Heart left ventricle (tissue), 16 donors: ENCODE measurements around the gene EPN2. TPM values are rescaled to one million over a fixed set of nuclear protein-coding genes. Genes with fewer than 3 reads are reported as not detected.
"Not testable (repeated sequence)": the region's sequence is repeated elsewhere in the genome, so short reads cannot be mapped to it uniquely, and the experiment has no call there.

Experiments
- ATAC-seq, 4 donors: fragments of 200-7000 bp; cut with Tn5 transposase; one replicate each; pipeline ENCODE4 v1.9.1; 2020 to 2022; ENCODE audit warnings: moderate library complexity in 4 of 4, mild to moderate bottlenecking in 3 of 4, moderate number of reproducible peaks in 1 of 4
- DNase-seq, 5 donors: peaks; one replicate each; pipeline ENCODE4 v3.0.0-alpha.2; 2020
- H3K27ac ChIP-seq, 12 donors: fragments of 200-600 bp; sonication (generic) in 4 of 12; one replicate each; pipeline versions ENCODE4 v1.5.0 to v1.8.0; 2016 to 2022; ENCODE audit warnings: mild to moderate bottlenecking in 2 of 12
- H3K27me3 ChIP-seq, 9 donors: fragments of 200-600 bp; sonication (generic) in 2 of 9; one replicate each; pipeline versions ENCODE4 v1.5.1 to v1.8.0; 2016 to 2022; ENCODE audit warnings: mild to moderate bottlenecking in 3 of 9
- H3K36me3 ChIP-seq, 9 donors: fragments of 200-600 bp; sonication (generic) in 2 of 9; one replicate each; pipeline versions ENCODE4 v1.5.0 to v1.8.0; 2018 to 2022; ENCODE audit warnings: mild to moderate bottlenecking in 2 of 9
- H3K4me1 ChIP-seq, 12 donors: fragments of 200-600 bp; sonication (generic) in 4 of 12; one replicate each; pipeline versions ENCODE4 v1.5.0 to v1.8.0; 2016 to 2022; ENCODE audit warnings: mild to moderate bottlenecking in 3 of 12
- H3K4me3 ChIP-seq, 12 donors: fragments of 200-600 bp; sonication (generic) in 4 of 12; one replicate each; pipeline versions ENCODE4 v1.5.0 to v1.8.0; 2017 to 2022; ENCODE audit warnings: mild to moderate bottlenecking in 9 of 12, moderate library complexity in 4 of 12
- H3K9me3 ChIP-seq, 12 donors: fragments of 200-600 bp; sonication (generic) in 4 of 12; one replicate each; pipeline versions ENCODE4 v1.5.0 to v1.8.0; 2016 to 2022; ENCODE audit warnings: mild to moderate bottlenecking in 1 of 12
- POLR2A ChIP-seq, 2 donors: fragments of 450-650 bp; IDR thresholded peaks; one replicate each; pipeline ENCODE4 v1.6.1; 2017; ENCODE audit warnings: antibody characterized with exemption in 2 of 2, mild to moderate bottlenecking in 2 of 2, moderate library complexity in 2 of 2
- WGBS, 4 donors: extraction: QIAGEN DNeasy Blood & Tissue Kit in 2 of 4; methylation state at CpG; one replicate each; pipeline versions ENCODE4 v1.1.5 to v1.1.7; 2013 to 2018; 5-methylcytosine and 5-hydroxymethylcytosine counted together
- intact Hi-C, 10 donors: fragments of 100-400 bp; cut with DNase I; formaldehyde crosslinking; loops; one replicate each; pipeline versions ENCODE4 v1.11.1 to v1.14.2; 2022
- polyA plus RNA-seq, 2 donors: library from polyadenylated mRNA; stranded (reverse); fragments of 200-250 nt; gene quantifications; one replicate each; pipeline ENCODE4 v1.2.3, GENCODE V29; 2013
- total RNA-seq, 9 donors: library from RNA; depleted of rRNA in 2 of 9; stranded (reverse); fragments of >200 nt in 2 of 9; fragmentation: NEBNext Ultra II Directional in 3 of 9; extraction: Animal tissue kit (Norgen Biotek cat#: 25700) in 3 of 9; gene quantifications; one replicate each; pipeline versions ENCODE4 v1.1.0 to v1.2.4, GENCODE V29; 2016 to 2023
- TF ChIP-seq, protein P1 (sequence below), 12 donors: fragments of 200-600 bp; sonication (generic) in 4 of 12; IDR thresholded peaks; one replicate each; pipeline versions ENCODE4 v1.5.0 to v1.8.0; 2018 to 2022; ENCODE audit warnings: antibody characterized with exemption in 12 of 12, mild to moderate bottlenecking in 5 of 12
- donor health status: ischemic (EF 13 %, LVEDD 7.1; RV severe dilation, severe dysfunction).
- donor health status: healthy with polysubstance abuse.
- donor health status: DM: no; HTN: yes; CAD: no.
- donor health status: DM: no; HTN: no; CAD: no.
- donor health status: ischemic (EF 25% LVEDD 6.9; RV normal size, moderate dysfunction).
- donor health status: ischemic (EF 25% LVEDD 5.7; RV mildly dilated, moderate dysfunction).
- donor health status: healthy.
- donor health status: DM: yes; HTN: yes; CAD: no.
- donor health status: ischemic (EF 35%, LVEDD 5.7; RV mildly dilated, moderate dysfunction).
- donor health status: nonischemic (EF 11% LVEDD 7.7; RV severe dilation, severe dysfunction).
- donor health status: DM: yes; HTN: yes; CAD: no.
- donor health status: PGD.
- donor health status: ischemic (EF 29% LVEDD 5.4; RV normal size, mild dysfunction).
- donor health status: nonischemic (EF 23%, LVEDD 6.1; RV moderate dilation, normal function).

The EPN2 gene
- total and polyA plus RNA-seq, 11 donors: 26.4 to 114 (median 72.0) TPM

DNA sequence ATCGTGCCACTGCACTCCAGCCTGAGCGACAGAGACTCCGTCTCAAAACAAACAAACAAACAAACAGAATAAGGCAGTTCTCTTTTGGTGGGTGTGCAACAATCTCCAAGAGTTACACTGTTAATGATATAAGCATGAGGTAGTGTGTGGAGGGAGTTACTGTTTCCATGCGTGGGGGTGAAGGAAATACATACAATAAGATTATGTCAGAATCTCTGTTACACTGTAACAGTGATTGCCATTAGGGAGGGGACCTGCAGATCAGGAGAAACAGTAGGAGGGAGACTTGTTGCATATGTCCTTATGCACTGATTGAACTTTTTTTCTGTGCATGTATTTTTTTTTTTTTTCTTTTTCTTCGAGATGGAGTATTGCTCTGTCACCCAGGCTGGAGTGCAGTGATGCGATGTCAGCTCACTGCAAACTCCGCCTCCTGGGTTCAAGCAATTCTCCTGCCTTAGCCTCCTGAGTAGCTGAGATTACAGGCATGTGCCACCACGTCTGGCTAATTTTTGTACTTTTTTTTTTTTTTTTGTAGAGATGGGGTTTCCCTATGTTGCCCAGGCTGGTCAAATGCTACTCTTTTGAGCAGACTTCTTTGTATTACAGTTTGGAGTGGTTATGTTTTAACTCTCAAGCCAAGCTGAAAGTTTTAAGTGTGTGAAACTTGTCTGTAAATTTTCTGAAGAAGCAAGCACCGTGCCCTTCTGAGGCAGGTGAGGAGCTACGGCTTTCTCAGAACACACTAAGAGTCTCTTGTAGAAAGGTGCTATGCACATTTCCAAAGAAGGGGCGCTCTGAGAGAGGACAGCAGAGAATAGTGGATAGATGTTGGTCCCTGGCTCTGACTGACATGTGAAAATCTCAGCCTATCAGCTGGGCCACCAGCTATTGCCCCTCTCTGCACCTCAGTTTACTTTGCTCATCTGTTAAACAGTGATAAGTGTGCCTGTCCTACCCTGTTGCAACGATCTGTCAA, 10.3 kb upstream of the EPN2 start:
- H3K4me3 ChIP-seq, intact Hi-C loops, H3K9me3 ChIP-seq, H3K36me3 ChIP-seq, H3K27ac ChIP-seq, H3K4me1 ChIP-seq, H3K27me3 ChIP-seq, DNase-seq: not testable (repeated sequence)
- WGBS, 4 donors: no CpG with 5 or more reads among the region's 12 CpGs
- peak in 2 of 4 donors; percentile 22 to 30 for ATAC-seq

DNA sequence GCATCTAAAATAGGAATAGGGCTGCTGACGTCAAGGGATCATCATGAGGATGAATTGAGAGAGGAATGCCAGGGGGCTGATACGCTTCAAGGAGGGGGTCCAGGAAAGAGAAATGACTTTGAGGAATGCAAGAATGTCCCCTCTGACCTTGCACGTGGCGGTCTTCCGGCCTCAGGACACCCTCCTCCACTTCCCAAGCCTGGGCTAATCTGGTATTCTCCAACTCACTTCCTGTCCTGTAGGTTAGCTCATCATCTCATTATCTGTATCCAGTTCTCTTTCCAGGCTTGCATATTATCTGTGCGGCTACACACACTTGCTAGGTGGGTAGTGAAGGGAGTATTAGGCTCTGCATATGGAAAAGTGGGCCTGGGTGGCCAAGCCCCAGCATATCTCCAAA, 2.5 kb upstream of the EPN2 start:
- not testable (repeated sequence) for H3K9me3 ChIP-seq

DNA sequence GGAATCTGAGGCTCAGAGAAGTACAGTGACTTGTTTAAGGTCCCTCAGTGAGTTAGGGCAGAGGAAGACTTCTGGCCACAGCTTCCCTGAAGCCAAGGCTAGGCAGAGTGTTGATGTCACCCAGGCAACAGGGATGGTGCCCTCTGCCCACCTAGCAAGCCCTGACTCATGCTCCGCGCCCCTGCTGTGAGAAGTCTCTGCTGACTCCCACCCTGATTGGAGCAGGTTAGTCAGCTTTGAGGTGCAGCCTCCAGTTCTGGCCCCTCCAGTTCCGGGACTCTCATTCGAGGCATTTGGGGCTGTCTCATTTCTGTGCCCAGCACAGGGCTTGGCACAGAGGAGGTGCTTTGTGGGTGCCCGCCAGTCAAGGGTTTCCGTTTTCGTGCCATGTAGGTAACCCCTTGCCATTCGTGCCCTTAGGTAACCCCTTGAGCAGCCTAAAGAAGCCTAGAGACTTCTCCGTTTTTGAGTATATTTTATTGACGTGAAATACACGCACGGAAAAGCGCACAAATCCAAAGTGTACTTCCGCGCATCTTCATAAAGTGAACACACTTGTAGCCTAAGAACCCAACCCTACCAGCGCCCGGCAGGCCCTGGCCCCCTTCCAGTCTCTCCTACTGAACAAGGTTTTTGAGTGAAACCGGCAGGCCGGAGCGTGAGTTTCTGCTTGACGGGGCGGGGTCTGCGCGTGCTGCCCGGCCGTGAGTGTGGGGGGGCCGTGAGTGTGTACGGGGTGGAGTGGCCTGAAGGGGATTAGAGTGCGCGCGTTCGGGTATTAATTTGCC, 621 bp upstream of the EPN2 start:
- WGBS, 4 donors: no CpG with 5 or more reads among the region's 32 CpGs
- peaks cover 6 to 30% (median 19%) of the 10 kb centered on the region in 12 donors for H3K4me1 ChIP-seq
- H3K27ac ChIP-seq, H3K9me3 ChIP-seq, H3K36me3 ChIP-seq, H3K27me3 ChIP-seq, intact Hi-C loops, DNase-seq: not testable (repeated sequence)
- ATAC-seq: peak; percentile 37 to 78 (median 71)
- peak overlapping the region in 1 of 12 donors; percentile 99 for H3K4me3 ChIP-seq

More for the DNA sequence above, 2.5 kb upstream of the EPN2 start:
- H3K27ac ChIP-seq, H3K36me3 ChIP-seq, ATAC-seq, H3K27me3 ChIP-seq, H3K4me3 ChIP-seq, intact Hi-C loops: not testable (repeated sequence)
- peaks cover 6 to 20% (median 13%) of the 10 kb centered on the region in 12 donors for H3K4me1 ChIP-seq
- 38 to 68% methylated on average over 3 to 4 of the region's 6 CpGs; no CpG with 5 or more reads in 2 of the 4 donors for WGBS, 4 donors
- DNase-seq: peak in 1 of 5 donors; percentile 1

DNA sequence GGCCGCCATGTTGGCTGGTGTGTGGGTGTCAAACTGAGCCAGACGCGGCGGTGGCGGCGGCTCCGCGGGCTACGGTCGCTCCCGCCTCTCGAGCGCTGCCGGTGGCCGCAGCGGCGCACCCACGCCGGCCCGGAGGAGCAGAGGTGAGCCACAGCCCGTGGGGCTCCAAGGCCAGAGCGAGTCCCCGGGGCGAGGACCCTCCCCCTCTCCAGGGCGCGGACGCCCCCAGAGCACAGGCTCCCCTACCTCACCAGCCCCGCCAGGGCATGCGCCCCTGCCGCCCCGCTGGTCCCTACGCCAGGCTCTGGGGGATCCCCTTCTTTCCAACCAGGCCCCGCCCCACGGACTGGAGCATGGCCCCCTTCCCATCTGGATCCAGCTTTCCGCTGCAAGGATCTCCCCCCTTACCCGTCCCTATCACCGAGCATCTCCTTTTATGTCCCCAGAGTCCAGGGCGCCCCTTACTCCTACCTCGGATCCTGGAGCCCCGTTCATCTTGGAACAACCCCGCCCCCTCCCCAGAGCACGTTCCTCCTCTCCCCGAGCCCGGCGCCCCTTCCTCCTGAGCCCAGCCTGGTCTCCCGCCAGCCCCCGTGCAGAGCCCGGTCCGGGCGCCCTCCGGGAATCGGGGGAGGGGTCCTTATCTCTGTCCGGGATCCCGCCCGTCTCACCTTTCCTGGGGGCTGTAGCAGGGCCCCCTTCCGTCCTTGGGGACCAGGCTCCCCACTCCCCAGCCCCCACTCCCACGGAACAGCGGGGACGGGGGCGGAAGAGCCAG, 412 bp downstream of the EPN2 start:
- peak; percentile 46 to 76 (median 50) for DNase-seq

DNA sequence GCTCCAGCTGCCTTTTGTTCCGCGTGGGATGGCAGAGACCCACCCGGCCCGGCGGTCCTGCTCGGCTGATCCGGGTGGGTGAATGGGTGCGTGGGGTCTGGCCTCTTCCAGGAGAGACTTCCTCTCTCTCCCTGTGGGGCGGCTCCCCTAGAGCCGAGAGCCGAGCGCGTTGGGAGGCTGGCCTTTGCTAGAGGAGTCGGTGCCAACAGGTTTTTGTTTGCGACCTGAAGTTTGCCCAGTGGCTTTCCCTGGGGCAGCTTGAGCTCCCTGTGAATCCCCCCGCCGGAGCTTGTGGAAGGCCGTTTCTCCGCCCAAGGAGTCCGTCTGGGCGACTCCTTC, 970 bp downstream of the EPN2 start:
- DNase-seq: peak; percentile 35 to 69 (median 59)
- peaks cover 0 to 5% (median 0%) of the 10 kb centered on the region in 9 donors for H3K27me3 ChIP-seq
- H3K36me3 ChIP-seq: peaks cover 0 to 5% (median 0%) of the 10 kb centered on the region in 9 donors
- TF ChIP-seq POLR2A (IDR thresholded peaks at IDR 0.05): no peak
- TF ChIP-seq, protein P1, sequence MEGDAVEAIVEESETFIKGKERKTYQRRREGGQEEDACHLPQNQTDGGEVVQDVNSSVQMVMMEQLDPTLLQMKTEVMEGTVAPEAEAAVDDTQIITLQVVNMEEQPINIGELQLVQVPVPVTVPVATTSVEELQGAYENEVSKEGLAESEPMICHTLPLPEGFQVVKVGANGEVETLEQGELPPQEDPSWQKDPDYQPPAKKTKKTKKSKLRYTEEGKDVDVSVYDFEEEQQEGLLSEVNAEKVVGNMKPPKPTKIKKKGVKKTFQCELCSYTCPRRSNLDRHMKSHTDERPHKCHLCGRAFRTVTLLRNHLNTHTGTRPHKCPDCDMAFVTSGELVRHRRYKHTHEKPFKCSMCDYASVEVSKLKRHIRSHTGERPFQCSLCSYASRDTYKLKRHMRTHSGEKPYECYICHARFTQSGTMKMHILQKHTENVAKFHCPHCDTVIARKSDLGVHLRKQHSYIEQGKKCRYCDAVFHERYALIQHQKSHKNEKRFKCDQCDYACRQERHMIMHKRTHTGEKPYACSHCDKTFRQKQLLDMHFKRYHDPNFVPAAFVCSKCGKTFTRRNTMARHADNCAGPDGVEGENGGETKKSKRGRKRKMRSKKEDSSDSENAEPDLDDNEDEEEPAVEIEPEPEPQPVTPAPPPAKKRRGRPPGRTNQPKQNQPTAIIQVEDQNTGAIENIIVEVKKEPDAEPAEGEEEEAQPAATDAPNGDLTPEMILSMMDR (IDR thresholded peaks at IDR 0.05): no peak
- peaks cover 7 to 45% (median 28%) of the 10 kb centered on the region in 12 donors for H3K4me1 ChIP-seq
- WGBS, 4 donors: 1 to 4% (median 1%) methylated on average over 11 to 21 of the region's 21 CpGs
- no peaks in the 10 kb centered on the region for H3K9me3 ChIP-seq
- peak overlapping the region; percentile 79 to 98 (median 95) for H3K27ac ChIP-seq
- peak overlapping the region; percentile 74 to 100 (median 97) for H3K4me3 ChIP-seq
- peak; percentile 32 to 55 (median 43) for ATAC-seq
- intact Hi-C loops: no loop called here

More for the DNA sequence above, 412 bp downstream of the EPN2 start:
- peaks cover 0 to 5% (median 0%) of the 10 kb centered on the region in 9 donors for H3K36me3 ChIP-seq
- TF ChIP-seq, protein P1 (IDR thresholded peaks at IDR 0.05): peak in 9 of 12 donors; percentile 8 to 61 (median 45)
- TF ChIP-seq POLR2A (IDR thresholded peaks at IDR 0.05): peak in 1 of 2 donors; percentile 79
- peak overlapping the region; percentile 79 to 98 (median 95) for H3K27ac ChIP-seq
- H3K4me3 ChIP-seq: peak overlapping the region; percentile 74 to 100 (median 97)
- H3K4me1 ChIP-seq: peaks cover 7 to 40% (median 23%) of the 10 kb centered on the region in 12 donors
- intact Hi-C loops: no loop called here
- no peaks in the 10 kb centered on the region for H3K9me3 ChIP-seq
- H3K27me3 ChIP-seq: peaks cover 0 to 5% (median 0%) of the 10 kb centered on the region in 9 donors
- peak in 3 of 4 donors; percentile 24 to 35 (median 31) for ATAC-seq
- 1% methylated on average over 23 to 60 of the region's 60 CpGs for WGBS, 4 donors
